MM.1S (cell line): ENCODE measurements around the gene CCDC198.

ENCODE experiments used
- DNase-seq: peaks from one replicate; pipeline ENCODE4 v3.0.0-alpha.2; 2015
- H2AFZ ChIP-seq: fragments of 300-600 bp; sonication (generic); 2 replicates; pipeline ENCODE4 v1.6.0; 2016; ENCODE audit warnings: antibody characterized with exemption, low read length
- H3F3A ChIP-seq: fragments of 300-600 bp; sonication (generic); 2 replicates; pipeline ENCODE4 v1.6.1; 2016; ENCODE audit warnings: mild to moderate bottlenecking, antibody characterized with exemption, low read length, moderate library complexity, mixed read lengths; ENCODE audit not compliant: insufficient read depth
- H3K27ac ChIP-seq: fragments of 300-600 bp; sonication (generic); 2 replicates; pipeline ENCODE4 v1.5.1; 2016; ENCODE audit warnings: mild to moderate bottlenecking, low read length
- H3K27me3 ChIP-seq: fragments of 300-600 bp; sonication (generic); replicated peaks from 2 replicates; pipeline ENCODE4 v1.6.0; 2016; ENCODE audit warnings: low read length; ENCODE audit not compliant: insufficient read depth
- H3K36me3 ChIP-seq: fragments of 300-600 bp; sonication (generic); replicated peaks from 2 replicates; pipeline ENCODE4 v1.6.1; 2016; ENCODE audit warnings: mild to moderate bottlenecking, low read length, mixed read lengths; ENCODE audit not compliant: insufficient read depth
- H3K4me1 ChIP-seq: fragments of 300-600 bp; sonication (generic); 2 replicates; pipeline ENCODE4 v1.6.1; 2016; ENCODE audit warnings: low read length, mixed read lengths
- H3K4me2 ChIP-seq: fragments of 300-600 bp; sonication (generic); 2 replicates; pipeline ENCODE4 v1.6.0; 2016; ENCODE audit warnings: low read depth, low read length
- H3K4me3 ChIP-seq: fragments of 300-600 bp; sonication (generic); 2 replicates; pipeline ENCODE4 v1.5.1; 2016; ENCODE audit warnings: low read length, mixed read lengths
- H3K79me2 ChIP-seq: fragments of 300-600 bp; sonication (generic); 2 replicates; pipeline ENCODE4 v1.6.1; 2016; ENCODE audit warnings: mixed run types, low read length, mixed read lengths
- H3K9ac ChIP-seq: fragments of 300-600 bp; sonication (generic); 2 replicates; pipeline ENCODE4 v1.6.1; 2016; ENCODE audit warnings: low read length, mixed read lengths
- H3K9me2 ChIP-seq: fragments of 300-600 bp; sonication (generic); replicated peaks from 2 replicates; pipeline ENCODE4 v1.6.1; 2016; ENCODE audit warnings: mild to moderate bottlenecking, low read length, mixed read lengths; ENCODE audit not compliant: insufficient read depth
- H3K9me3 ChIP-seq: fragments of 300-600 bp; sonication (generic); replicated peaks from 2 replicates; pipeline ENCODE4 v1.6.1; 2016; ENCODE audit warnings: mild to moderate bottlenecking, low read length, mixed read lengths; ENCODE audit not compliant: insufficient read depth
- H4K20me1 ChIP-seq: fragments of 300-600 bp; sonication (generic); 2 replicates; pipeline ENCODE4 v1.6.1; 2016; ENCODE audit warnings: mild to moderate bottlenecking, low read length, moderate library complexity, mixed read lengths; ENCODE audit not compliant: insufficient read depth
- EZH2 ChIP-seq: fragments of 300-600 bp; sonication (generic); optimal IDR thresholded peaks from 2 replicates; pipeline ENCODE3; 2017; ENCODE audit warnings: low read depth, mild to moderate bottlenecking, antibody characterized with exemption, low read length, mixed read lengths
- EZH2phosphoT487 ChIP-seq: fragments of 300-600 bp; sonication (generic); IDR thresholded peaks from 2 replicates; pipeline ENCODE4 v1.6.1; 2018; ENCODE audit warnings: antibody characterized with exemption, low read length
- TF ChIP-seq, protein P1 (sequence below): fragments of 300-600 bp; sonication (generic); IDR thresholded peaks from 2 replicates; pipeline ENCODE4 v1.5.1; 2016; ENCODE audit warnings: antibody characterized with exemption, low read length, mixed read lengths

CCDC198 gene

DNA sequence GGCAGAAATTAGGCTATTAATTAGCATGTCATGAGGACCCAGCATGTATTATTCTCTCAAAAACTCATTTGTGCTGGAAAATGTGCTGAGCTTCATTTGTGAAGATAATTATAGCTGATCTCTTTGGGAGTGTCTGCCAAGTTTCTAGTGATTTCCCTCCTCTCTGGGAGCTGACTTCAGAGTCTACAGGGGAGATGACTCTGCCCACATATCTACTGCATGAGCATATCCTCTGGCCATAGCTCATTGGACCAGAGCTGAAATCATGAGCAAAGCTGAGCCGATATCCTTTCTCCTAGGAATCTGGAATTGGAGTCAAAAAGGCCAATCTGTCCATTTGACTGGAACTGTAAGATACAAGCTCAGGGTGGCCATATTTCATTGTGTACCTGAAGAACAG lies 5.9 kb downstream of the CCDC198 start:
- Histone ChIP-seq H3K27ac (no peak overlapping the region), H3F3A (no peaks in the 10 kb centered on the region), H3K9me2 (no peaks in the 10 kb centered on the region), H3K4me1 (no peaks in the 10 kb centered on the region), H3K4me3 (no peak overlapping the region), H3K27me3 (no peaks in the 10 kb centered on the region), H3K9ac (no peak overlapping the region), H2AFZ (no peak overlapping the region), H3K36me3 (no peaks in the 10 kb centered on the region), H4K20me1 (no peaks in the 10 kb centered on the region), H3K4me2 (no peak overlapping the region), H3K9me3 (no peaks in the 10 kb centered on the region), H3K79me2 (no peaks in the 10 kb centered on the region)
- DNase-seq, result no peak
- TF ChIP-seq EZH2 (no peak), EZH2phosphoT487 (no peak)
- TF ChIP-seq, protein P1, sequence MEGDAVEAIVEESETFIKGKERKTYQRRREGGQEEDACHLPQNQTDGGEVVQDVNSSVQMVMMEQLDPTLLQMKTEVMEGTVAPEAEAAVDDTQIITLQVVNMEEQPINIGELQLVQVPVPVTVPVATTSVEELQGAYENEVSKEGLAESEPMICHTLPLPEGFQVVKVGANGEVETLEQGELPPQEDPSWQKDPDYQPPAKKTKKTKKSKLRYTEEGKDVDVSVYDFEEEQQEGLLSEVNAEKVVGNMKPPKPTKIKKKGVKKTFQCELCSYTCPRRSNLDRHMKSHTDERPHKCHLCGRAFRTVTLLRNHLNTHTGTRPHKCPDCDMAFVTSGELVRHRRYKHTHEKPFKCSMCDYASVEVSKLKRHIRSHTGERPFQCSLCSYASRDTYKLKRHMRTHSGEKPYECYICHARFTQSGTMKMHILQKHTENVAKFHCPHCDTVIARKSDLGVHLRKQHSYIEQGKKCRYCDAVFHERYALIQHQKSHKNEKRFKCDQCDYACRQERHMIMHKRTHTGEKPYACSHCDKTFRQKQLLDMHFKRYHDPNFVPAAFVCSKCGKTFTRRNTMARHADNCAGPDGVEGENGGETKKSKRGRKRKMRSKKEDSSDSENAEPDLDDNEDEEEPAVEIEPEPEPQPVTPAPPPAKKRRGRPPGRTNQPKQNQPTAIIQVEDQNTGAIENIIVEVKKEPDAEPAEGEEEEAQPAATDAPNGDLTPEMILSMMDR, result no peak

DNA sequence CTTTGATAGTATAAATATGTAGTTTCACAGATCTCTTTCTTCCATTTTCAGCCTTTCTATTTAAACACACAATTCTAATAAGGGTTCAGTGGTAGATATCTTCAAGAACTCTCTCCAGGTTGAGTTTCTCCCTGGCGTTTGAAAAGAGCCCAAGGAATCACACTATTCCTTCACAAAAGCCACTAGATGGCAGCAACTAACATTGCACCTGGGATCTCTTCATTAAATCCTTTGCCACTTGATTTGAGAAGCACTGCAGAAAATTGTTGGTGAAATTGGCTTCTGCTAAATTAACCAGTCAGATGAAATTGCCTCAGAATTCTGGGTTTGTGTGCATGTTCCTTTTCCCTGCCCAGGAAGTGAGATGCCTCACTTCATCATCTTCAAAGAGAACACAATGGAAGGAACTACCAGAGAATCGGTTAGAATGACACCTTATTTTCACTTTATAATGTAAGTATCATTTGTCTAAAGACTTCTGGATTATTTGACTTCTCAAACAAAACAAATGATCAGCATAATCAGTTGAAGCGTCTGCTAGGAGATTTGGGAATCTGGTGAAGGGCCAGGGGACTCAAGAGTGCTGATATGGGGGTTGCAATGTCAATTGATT lies 6.8 kb downstream of the CCDC198 start:
- H3K4me3 ChIP-seq, result no peak overlapping the region
- H3K27me3 ChIP-seq, result no peaks in the 10 kb centered on the region
- no peaks in the 10 kb centered on the region for H3K79me2 ChIP-seq
- DNase-seq, result peak; percentile 9
- H2AFZ ChIP-seq, result no peak overlapping the region
- no peaks in the 10 kb centered on the region for H3K4me1 ChIP-seq
- no peaks in the 10 kb centered on the region for H3K9me2 ChIP-seq
- TF ChIP-seq EZH2, result no peak
- TF ChIP-seq, protein P1, result peak; percentile 48
- no peak for TF ChIP-seq EZH2phosphoT487
- no peak overlapping the region for H3K27ac ChIP-seq
- H4K20me1 ChIP-seq, result no peaks in the 10 kb centered on the region
- no peaks in the 10 kb centered on the region for H3K36me3 ChIP-seq
- H3K4me2 ChIP-seq, result no peak overlapping the region
- no peaks in the 10 kb centered on the region for H3K9me3 ChIP-seq
- H3K9ac ChIP-seq, result no peak overlapping the region
- no peaks in the 10 kb centered on the region for H3F3A ChIP-seq

DNA sequence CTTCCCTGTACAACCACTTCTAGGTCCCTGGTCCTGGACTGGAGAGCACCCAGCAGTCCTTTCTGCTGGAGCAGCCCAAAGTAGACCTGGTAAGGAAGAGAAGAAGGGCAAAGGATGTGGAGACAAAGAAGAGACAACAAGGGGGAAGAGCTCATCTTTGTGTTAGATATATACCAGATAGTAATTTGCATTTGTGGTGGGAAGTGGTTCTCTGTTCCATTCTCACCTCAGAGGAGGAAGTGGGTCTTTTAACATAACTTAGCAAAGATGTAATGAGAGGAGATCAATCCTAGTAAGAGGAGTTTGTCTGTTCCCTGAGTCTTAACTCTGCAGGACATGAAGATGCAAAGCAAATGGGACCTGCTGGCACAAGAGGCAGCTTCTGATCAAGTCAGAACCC lies 8.0 kb downstream of the CCDC198 start:
- Histone ChIP-seq H3K4me1 (no peaks in the 10 kb centered on the region), H3K4me2 (no peak overlapping the region), H3K79me2 (no peaks in the 10 kb centered on the region), H3K36me3 (no peaks in the 10 kb centered on the region), H3F3A (no peaks in the 10 kb centered on the region), H3K27me3 (no peaks in the 10 kb centered on the region), H3K4me3 (no peak overlapping the region), H2AFZ (no peak overlapping the region), H3K9me2 (no peaks in the 10 kb centered on the region), H4K20me1 (no peaks in the 10 kb centered on the region), H3K9ac (no peak overlapping the region), H3K9me3 (no peaks in the 10 kb centered on the region), H3K27ac (no peak overlapping the region)
- DNase-seq, result no peak
- TF ChIP-seq EZH2phosphoT487 (no peak), EZH2 (no peak)
- TF ChIP-seq, protein P1, result no peak
